IMR-90 (cell line): ENCODE data around the gene CMKLR1. TPM values are rescaled to one million over a fixed set of nuclear protein-coding genes. Genes with fewer than 3 reads are reported as not detected.

Source experiments
- ATAC-seq: fragments of 200-7000 bp; cut with Tn5 transposase; 2 replicates; pipeline ENCODE4 v1.9.1; 2020; ENCODE audit warnings: low read depth, mild to moderate bottlenecking, moderate library complexity
- BruUV-seq: library from RNA; stranded (reverse); fragments of 400-500 nt; replicated peaks from 2 replicates; lab custom pipeline; 2021; lab: Mats Ljungman, UMichigan
- CTCF ChIA-PET: fragments of 300-600 bp; formaldehyde crosslinking; extraction: SDS; loops from one replicate; lab custom pipeline; 2021; ENCODE audit warnings: antibody characterized with exemption; lab: Yijun Ruan, JAX
- POLR2A ChIA-PET: fragments of 300-600 bp; sonication (Branson Sonifier 250); formaldehyde crosslinking; loops from one replicate; lab custom pipeline; 2022; ENCODE audit warnings: antibody characterized with exemption; ENCODE audit not compliant: unreplicated experiment; lab: Charles Lee
- DNase-seq: peaks from one replicate; pipeline ENCODE4 v3.0.0; 2013
- H2AFZ ChIP-seq: replicated peaks from 2 replicates; pipeline ENCODE3; 2013; ENCODE audit warnings: low read length, mild to moderate bottlenecking; ENCODE audit not compliant: poor library complexity
- H2AK5ac ChIP-seq: 2 replicates; pipeline ENCODE4 v1.6.1; 2013; ENCODE audit warnings: low read depth, low read length, inconsistent platforms
- H2AK9ac ChIP-seq: replicated peaks from 2 replicates; pipeline ENCODE3; 2013; ENCODE audit warnings: mild to moderate bottlenecking, low read depth, low read length, moderate library complexity; ENCODE audit not compliant: poor library complexity
- H2BK120ac ChIP-seq: 2 replicates; pipeline ENCODE4 v1.6.1; 2013; ENCODE audit warnings: low read depth, low read length, inconsistent platforms
- H2BK15ac ChIP-seq: 3 replicates; pipeline ENCODE4 v1.6.1; 2013; ENCODE audit warnings: low read depth, low read length, inconsistent platforms
- H2BK20ac ChIP-seq: 2 replicates; pipeline ENCODE4 v1.6.1; 2013; ENCODE audit warnings: low read depth, mild to moderate bottlenecking, inconsistent platforms, low read length, moderate library complexity
- H2BK5ac ChIP-seq: 2 replicates; pipeline ENCODE4 v1.6.1; 2013; ENCODE audit warnings: mild to moderate bottlenecking, low read depth, low read length, inconsistent platforms; ENCODE audit not compliant: poor library complexity, severe bottlenecking
- H3K14ac ChIP-seq: replicated peaks from 2 replicates; pipeline ENCODE4 v1.6.1; 2013; ENCODE audit warnings: low read depth, low read length, inconsistent platforms
- H3K18ac ChIP-seq: 2 replicates; pipeline ENCODE4 v1.6.1; 2013; ENCODE audit warnings: low read depth, low read length, control low read depth
- H3K23ac ChIP-seq: 2 replicates; pipeline ENCODE4 v1.6.1; 2013; ENCODE audit warnings: low read depth, low read length, inconsistent platforms
- H3K27ac ChIP-seq: 2 replicates; pipeline ENCODE4 v1.5.1; 2013; ENCODE audit warnings: mild to moderate bottlenecking, control low read depth, low read length; ENCODE audit not compliant: insufficient read depth
- H3K27me3 ChIP-seq: 2 replicates; pipeline ENCODE4 v1.6.1; 2013; ENCODE audit warnings: low read length; ENCODE audit not compliant: control insufficient read depth, insufficient read depth
- H3K36me3 ChIP-seq: 2 replicates; pipeline ENCODE4 v1.6.1; 2013; ENCODE audit warnings: low read length, mixed read lengths; ENCODE audit not compliant: control insufficient read depth, insufficient read depth
- H3K4ac ChIP-seq: 2 replicates; pipeline ENCODE4 v1.6.1; 2013; ENCODE audit warnings: low read depth, low read length, inconsistent platforms
- H3K4me1 ChIP-seq: 2 replicates; pipeline ENCODE4 v1.6.1; 2013; ENCODE audit warnings: low read length, mixed read lengths; ENCODE audit not compliant: control insufficient read depth, insufficient read depth
- H3K4me2 ChIP-seq: 2 replicates; pipeline ENCODE4 v1.6.1; 2013; ENCODE audit warnings: low read depth, mild to moderate bottlenecking, control low read depth, low read length, moderate library complexity
- H3K4me3 ChIP-seq: 2 replicates; pipeline ENCODE4 v1.5.1; 2013; ENCODE audit warnings: low read depth, mild to moderate bottlenecking, control low read depth, low read length, moderate library complexity; ENCODE audit not compliant: insufficient read depth
- H3K56ac ChIP-seq: 2 replicates; pipeline ENCODE4 v1.6.1; 2013; ENCODE audit warnings: low read length, inconsistent platforms; ENCODE audit not compliant: insufficient read depth; ENCODE audit errors: extremely low read depth
- H3K79me1 ChIP-seq, 2 experiments: 2 replicates each; pipeline ENCODE4 v1.6.1; 2013; ENCODE audit warnings: low read length in 2 of 2, inconsistent platforms in 1 of 2, low read depth in 1 of 2
- H3K9ac ChIP-seq: 2 replicates; pipeline ENCODE4 v1.6.1; 2013; ENCODE audit warnings: low read depth, low read length, control low read depth
- H3K9me1 ChIP-seq: 2 replicates; pipeline ENCODE4 v1.6.1; 2013; ENCODE audit warnings: low read length, inconsistent platforms; ENCODE audit not compliant: insufficient read depth
- H3K9me3 ChIP-seq: 2 replicates; pipeline ENCODE4 v1.6.1; 2013; ENCODE audit warnings: low read length; ENCODE audit not compliant: control insufficient read depth, insufficient read depth
- H4K20me1 ChIP-seq: 2 replicates; pipeline ENCODE4 v1.6.1; 2013; ENCODE audit warnings: low read length, inconsistent platforms; ENCODE audit not compliant: insufficient read depth
- H4K5ac ChIP-seq: 2 replicates; pipeline ENCODE4 v1.6.1; 2013; ENCODE audit warnings: mild to moderate bottlenecking, low read depth, low read length, control low read depth
- H4K8ac ChIP-seq, 2 experiments: 2 replicates each; pipeline ENCODE4 v1.6.1; 2013; ENCODE audit warnings: low read depth in 2 of 2, low read length in 2 of 2, control low read depth in 1 of 2, inconsistent platforms in 1 of 2
- H4K91ac ChIP-seq: 2 replicates; pipeline ENCODE4 v1.6.1; 2013; ENCODE audit warnings: low read depth, low read length, inconsistent platforms; ENCODE audit not compliant: insufficient read depth
- BHLHE40 ChIP-seq: fragments of 150-350 bp; IDR thresholded peaks from 2 replicates; pipeline ENCODE4 v1.6.1; 2016; ENCODE audit warnings: mild to moderate bottlenecking, low read depth, low read length
- CEBPB ChIP-seq: IDR thresholded peaks from 2 replicates; pipeline ENCODE4 v1.6.1; 2012; ENCODE audit warnings: low read depth, low read length, improper control_type of control experiment
- CHD1 ChIP-seq: IDR thresholded peaks from 2 replicates; pipeline ENCODE4 v1.6.1; 2012; ENCODE audit warnings: low read depth, low read length, improper control_type of control experiment
- FOS ChIP-seq: fragments of 150-350 bp; IDR thresholded peaks from 2 replicates; pipeline ENCODE4 v1.6.1; 2016; ENCODE audit warnings: low read depth, low read length
- MAZ ChIP-seq: IDR thresholded peaks from 2 replicates; pipeline ENCODE4 v1.6.1; 2012; ENCODE audit warnings: low read depth, mild to moderate bottlenecking, low read length, improper control_type of control experiment, moderate library complexity, borderline replicate concordance
- MXI1 ChIP-seq: IDR thresholded peaks from 2 replicates; pipeline ENCODE4 v1.6.1; 2012; ENCODE audit warnings: low read depth, mild to moderate bottlenecking, low read length, moderate library complexity, borderline replicate concordance
- NFE2L2 ChIP-seq: fragments of 150-350 bp; IDR thresholded peaks from 2 replicates; pipeline ENCODE4 v1.6.1; 2016; ENCODE audit warnings: low read depth, mild to moderate bottlenecking, low read length
- POLR2A ChIP-seq: IDR thresholded peaks from 2 replicates; pipeline ENCODE4 v1.6.1; 2012; ENCODE audit warnings: mild to moderate bottlenecking, low read depth, low read length
- RAD21 ChIP-seq: IDR thresholded peaks from 2 replicates; pipeline ENCODE4 v1.6.1; 2012; ENCODE audit warnings: low read length, improper control_type of control experiment
- RCOR1 ChIP-seq: IDR thresholded peaks from 2 replicates; pipeline ENCODE4 v1.6.1; 2012; ENCODE audit warnings: mild to moderate bottlenecking, low read length, improper control_type of control experiment; ENCODE audit not compliant: insufficient replicate concordance
- RFX5 ChIP-seq: IDR thresholded peaks from 2 replicates; pipeline ENCODE4 v1.8.0; 2012; ENCODE audit warnings: low read depth, mild to moderate bottlenecking, low read length, moderate library complexity
- WGBS, 2 experiments: methylation state at CpG; one replicate each; pipeline versions ENCODE4 v1.1.5 to v1.1.7; 2013; ENCODE audit warnings: missing lambda C conversion rate in 2 of 2; ENCODE audit not compliant: insufficient read length in 1 of 2; ENCODE audit errors: extremely low coverage in 2 of 2; 5-methylcytosine and 5-hydroxymethylcytosine counted together
- dilution Hi-C: fragments of 300-500 bp; cut with HindIII; formaldehyde crosslinking; loops from one replicate; pipeline ENCODE4 v1.14.3; 2018; ENCODE audit warnings: low sequenced_read_pairs; ENCODE audit not compliant: unreplicated experiment
- in situ Hi-C: fragments of 300-500 bp; cut with MboI; formaldehyde crosslinking; loops from 3 replicates; pipeline ENCODE4 v1.14.3; 2019; ENCODE audit warnings: low sequenced_read_pairs, inconsistent platforms, mixed read lengths
- intact Hi-C: fragments of 100-400 bp; cut with micrococcal nuclease; formaldehyde crosslinking; loops from 2 replicates; pipeline ENCODE4 v1.10.0; 2022
- polyA plus RNA-seq, 3 experiments: library from polyadenylated mRNA; depleted of rRNA; stranded (reverse); fragments of >200 nt; gene quantifications; 2 replicates each; pipeline ENCODE4 v1.2.3, GENCODE V29; 2012; ENCODE audit warnings: low replicate concordance in 1 of 3
- total RNA-seq: library from RNA; depleted of rRNA; stranded (reverse); fragments of >200 nt; gene quantifications from 2 replicates; pipeline ENCODE4 v1.2.3, GENCODE V29; 2012
- TF ChIP-seq, protein P1 (sequence below): conservative IDR thresholded peaks from 2 replicates; pipeline ENCODE4 v1.5.1; 2012; ENCODE audit warnings: mild to moderate bottlenecking, low read depth, low read length, improper control_type of control experiment
- TF ChIP-seq, protein P2 (sequence below): fragments of 150-350 bp; IDR thresholded peaks from 2 replicates; pipeline ENCODE4 v1.6.1; 2017; ENCODE audit warnings: mild to moderate bottlenecking, antibody characterized with exemption, low read length, low read depth
- TF ChIP-seq, protein P3 (sequence below): fragments of 150-350 bp; IDR thresholded peaks from 2 replicates; pipeline ENCODE4 v1.6.1; 2016; ENCODE audit warnings: low read depth, mild to moderate bottlenecking, low read length, moderate library complexity, borderline replicate concordance

CMKLR1 gene
- total and polyA plus RNA-seq, 2 of the 4 experiments (the other 2 are of a cell fraction), result not detected

DNA sequence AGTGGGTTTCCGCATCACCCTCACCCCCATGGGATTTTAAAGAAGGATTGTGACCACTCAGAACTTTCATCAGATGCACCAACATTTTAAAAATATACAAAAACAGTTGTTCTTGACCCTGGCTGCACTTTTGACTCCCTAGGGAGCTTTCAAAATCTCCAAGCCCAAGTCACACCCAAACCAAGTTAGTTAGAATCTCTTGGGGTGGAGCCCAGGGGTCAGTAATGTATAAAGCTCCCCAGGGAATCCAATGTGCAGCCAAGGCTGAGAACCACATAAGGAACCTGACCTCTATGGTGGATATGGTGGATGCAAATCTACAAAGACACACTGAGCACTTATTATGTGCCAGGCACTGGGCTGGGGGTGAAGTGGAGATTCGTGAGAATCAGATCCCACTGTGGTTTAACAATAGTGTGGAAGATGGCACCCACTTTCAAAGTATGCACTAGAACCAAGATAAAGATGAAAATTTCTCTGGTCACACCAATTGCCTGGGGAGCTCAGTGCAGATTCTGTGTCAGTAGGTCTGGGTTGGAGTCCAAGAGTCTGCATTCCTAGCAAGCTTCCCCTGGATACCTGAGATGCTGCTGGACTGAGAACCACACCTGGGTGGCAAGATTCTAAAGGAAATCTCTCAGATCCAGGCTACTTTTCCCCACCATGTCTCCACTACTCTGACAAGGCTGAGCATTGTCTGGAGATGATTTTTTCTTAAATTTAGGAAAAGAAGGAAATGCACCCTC is 18.9 kb upstream of the CMKLR1 start:
- intact Hi-C loops, result no loop called here

More for the DNA sequence above, 18.9 kb upstream of the CMKLR1 start:
- Histone ChIP-seq H3K79me1 (no peaks in the 10 kb centered on the region), H4K8ac (no peak overlapping the region), H3K18ac (no peak overlapping the region), H2AFZ (no peak overlapping the region), H3K4me2 (no peak overlapping the region), H3K27me3 (no peaks in the 10 kb centered on the region), H3K4me3 (no peak overlapping the region), H4K20me1 (no peaks in the 10 kb centered on the region), H4K5ac (no peak overlapping the region), H3K23ac (no peak overlapping the region), H2BK15ac (no peak overlapping the region), H3K9me3 (no peaks in the 10 kb centered on the region), H2BK20ac (no peak overlapping the region), H3K56ac (no peak overlapping the region), H3K4me1 (no peaks in the 10 kb centered on the region), H3K36me3 (no peaks in the 10 kb centered on the region), H2BK5ac (no peak overlapping the region), H4K91ac (no peak overlapping the region), H3K9me1 (no peaks in the 10 kb centered on the region), H2BK120ac (no peak overlapping the region), H3K27ac (no peak overlapping the region), H2AK5ac (no peak overlapping the region), H3K14ac (no peak overlapping the region), H2AK9ac (no peak overlapping the region), H3K4ac (no peak overlapping the region), H3K9ac (no peak overlapping the region)
- DNase-seq, result no peak
- CTCF ChIA-PET, result no interaction called here
- in situ Hi-C loops, result no loop called here
- POLR2A ChIA-PET, result no interaction called here
- no TSS peak for BruUV-seq
- no CpG with 5 or more reads among the region's 2 CpGs for WGBS, 2 experiments
- TF ChIP-seq FOS, result no peak
- no peak for TF ChIP-seq RCOR1
- TF ChIP-seq BHLHE40, result no peak
- TF ChIP-seq NFE2L2, result no peak
- TF ChIP-seq, protein P1, sequence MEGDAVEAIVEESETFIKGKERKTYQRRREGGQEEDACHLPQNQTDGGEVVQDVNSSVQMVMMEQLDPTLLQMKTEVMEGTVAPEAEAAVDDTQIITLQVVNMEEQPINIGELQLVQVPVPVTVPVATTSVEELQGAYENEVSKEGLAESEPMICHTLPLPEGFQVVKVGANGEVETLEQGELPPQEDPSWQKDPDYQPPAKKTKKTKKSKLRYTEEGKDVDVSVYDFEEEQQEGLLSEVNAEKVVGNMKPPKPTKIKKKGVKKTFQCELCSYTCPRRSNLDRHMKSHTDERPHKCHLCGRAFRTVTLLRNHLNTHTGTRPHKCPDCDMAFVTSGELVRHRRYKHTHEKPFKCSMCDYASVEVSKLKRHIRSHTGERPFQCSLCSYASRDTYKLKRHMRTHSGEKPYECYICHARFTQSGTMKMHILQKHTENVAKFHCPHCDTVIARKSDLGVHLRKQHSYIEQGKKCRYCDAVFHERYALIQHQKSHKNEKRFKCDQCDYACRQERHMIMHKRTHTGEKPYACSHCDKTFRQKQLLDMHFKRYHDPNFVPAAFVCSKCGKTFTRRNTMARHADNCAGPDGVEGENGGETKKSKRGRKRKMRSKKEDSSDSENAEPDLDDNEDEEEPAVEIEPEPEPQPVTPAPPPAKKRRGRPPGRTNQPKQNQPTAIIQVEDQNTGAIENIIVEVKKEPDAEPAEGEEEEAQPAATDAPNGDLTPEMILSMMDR, result no peak
- TF ChIP-seq POLR2A, result no peak
- no peak for TF ChIP-seq RFX5
- no peak for TF ChIP-seq MAZ
- no peak for TF ChIP-seq MXI1
- TF ChIP-seq CEBPB, result no peak
- TF ChIP-seq, protein P2, sequence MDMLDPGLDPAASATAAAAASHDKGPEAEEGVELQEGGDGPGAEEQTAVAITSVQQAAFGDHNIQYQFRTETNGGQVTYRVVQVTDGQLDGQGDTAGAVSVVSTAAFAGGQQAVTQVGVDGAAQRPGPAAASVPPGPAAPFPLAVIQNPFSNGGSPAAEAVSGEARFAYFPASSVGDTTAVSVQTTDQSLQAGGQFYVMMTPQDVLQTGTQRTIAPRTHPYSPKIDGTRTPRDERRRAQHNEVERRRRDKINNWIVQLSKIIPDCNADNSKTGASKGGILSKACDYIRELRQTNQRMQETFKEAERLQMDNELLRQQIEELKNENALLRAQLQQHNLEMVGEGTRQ, result no peak
- TF ChIP-seq CHD1, result no peak
- no peak for TF ChIP-seq RAD21
- TF ChIP-seq, protein P3, sequence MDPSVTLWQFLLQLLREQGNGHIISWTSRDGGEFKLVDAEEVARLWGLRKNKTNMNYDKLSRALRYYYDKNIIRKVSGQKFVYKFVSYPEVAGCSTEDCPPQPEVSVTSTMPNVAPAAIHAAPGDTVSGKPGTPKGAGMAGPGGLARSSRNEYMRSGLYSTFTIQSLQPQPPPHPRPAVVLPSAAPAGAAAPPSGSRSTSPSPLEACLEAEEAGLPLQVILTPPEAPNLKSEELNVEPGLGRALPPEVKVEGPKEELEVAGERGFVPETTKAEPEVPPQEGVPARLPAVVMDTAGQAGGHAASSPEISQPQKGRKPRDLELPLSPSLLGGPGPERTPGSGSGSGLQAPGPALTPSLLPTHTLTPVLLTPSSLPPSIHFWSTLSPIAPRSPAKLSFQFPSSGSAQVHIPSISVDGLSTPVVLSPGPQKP, result no peak
- no peak for ATAC-seq
- dilution Hi-C loops, result no loop called here
